Stimulated activated CD8-positive, alpha-beta memory T cell treated with anti-CD3 and anti-CD28 coated beads, Interleukin-4, amount 100 ng/mL, for 1 hour (primary cell): ENCODE data around the gene GPR52.
"Not testable (repeated sequence)": the region's sequence is repeated elsewhere in the genome, so short reads cannot be mapped to it uniquely, and the experiment has no call there.

Experiments
- DNase-seq, 2 donors: peaks; one replicate each; pipeline ENCODE4 v3.0.0-alpha.2; 2020; ENCODE audit warnings: low read depth in 2 of 2, low spot score in 1 of 2

The GPR52 gene

DNA sequence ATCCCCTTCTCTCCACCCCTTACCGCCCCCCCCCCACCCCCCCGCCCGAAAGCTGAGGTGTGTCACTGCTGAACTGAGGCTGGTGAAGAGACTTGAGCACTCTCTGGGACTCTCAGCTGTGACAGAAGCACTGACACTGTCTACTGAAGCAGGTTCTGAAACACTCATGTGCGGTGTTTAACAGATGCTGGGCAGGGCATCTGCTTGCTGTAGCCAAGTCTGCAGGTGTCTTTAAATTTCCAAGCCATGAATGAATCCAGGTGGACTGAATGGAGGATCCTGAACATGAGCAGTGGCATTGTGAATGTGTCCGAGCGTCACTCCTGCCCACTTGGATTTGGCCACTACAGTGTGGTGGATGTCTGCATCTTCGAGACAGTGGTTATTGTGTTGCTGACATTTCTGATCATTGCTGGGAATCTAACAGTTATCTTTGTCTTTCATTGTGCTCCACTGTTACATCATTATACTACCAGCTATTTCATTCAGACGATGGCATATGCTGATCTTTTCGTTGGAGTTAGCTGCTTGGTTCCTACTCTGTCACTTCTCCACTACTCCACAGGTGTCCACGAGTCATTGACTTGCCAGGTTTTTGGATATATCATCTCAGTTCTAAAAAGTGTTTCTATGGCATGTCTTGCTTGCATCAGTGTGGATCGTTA is at the start of gene GPR52:
Gene GPR52 (plus strand): TSS at position 99 of the 665 bp plus-strand sequence. CDS start 148 bp downstream, at position 247.
- no peak for DNase-seq

DNA sequence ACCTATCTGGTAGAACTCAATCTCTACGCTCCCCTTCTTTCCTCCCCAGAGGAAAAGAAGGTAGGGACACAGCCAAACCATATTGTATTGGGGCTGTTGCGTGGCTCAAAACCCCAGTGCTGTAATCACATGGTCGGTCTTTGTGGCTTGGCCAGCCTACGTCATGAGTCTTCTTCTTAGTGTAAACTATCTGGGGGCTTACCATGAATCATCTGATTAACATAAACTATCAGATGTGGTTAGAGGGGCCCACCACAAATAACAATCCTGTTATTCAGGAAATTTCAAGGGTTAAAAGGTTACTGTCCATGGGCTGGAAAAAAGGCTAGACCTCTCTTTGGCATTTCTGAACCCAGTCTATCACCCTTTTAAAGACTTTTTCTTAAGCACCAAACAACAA is 49.5 kb upstream of the GPR52 start:
- no peak for DNase-seq

GRCh38 chr1:174399211-174399610 is 48.6 kb upstream of the GPR52 start:
- no peak for DNase-seq

DNA sequence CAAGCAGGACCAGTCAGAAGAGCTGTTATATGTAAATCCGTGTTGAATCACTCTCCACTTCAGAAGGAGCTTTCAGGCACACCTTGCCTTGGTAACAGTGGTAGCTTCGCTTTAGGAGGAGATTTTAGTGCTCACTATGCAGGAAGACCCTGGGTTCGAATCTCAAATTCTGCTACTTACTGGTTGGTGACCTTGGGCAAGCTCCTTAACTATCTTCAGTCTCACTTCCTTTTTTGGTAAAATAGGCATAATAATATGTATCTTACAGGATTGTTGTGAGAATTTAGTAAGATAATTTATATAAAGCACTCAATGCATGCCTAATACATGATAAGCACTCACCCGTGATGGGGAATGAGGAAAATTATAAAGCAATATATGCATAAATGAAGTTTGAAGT is 46.7 kb upstream of the GPR52 start:
- DNase-seq: no peak

- no peak for DNase-seq
Measured at GRCh38 chr1:174405219-174405618, 42.5 kb upstream of the GPR52 start.

- DNase-seq: no peak
Measured at GRCh38 chr1:174406421-174406820, 41.3 kb upstream of the GPR52 start.

GRCh38 chr1:174407665-174408064 is 40.1 kb upstream of the GPR52 start:
- no peak for DNase-seq

- DNase-seq: no peak
Measured at GRCh38 chr1:174408146-174408545, 39.6 kb upstream of the GPR52 start.

DNA sequence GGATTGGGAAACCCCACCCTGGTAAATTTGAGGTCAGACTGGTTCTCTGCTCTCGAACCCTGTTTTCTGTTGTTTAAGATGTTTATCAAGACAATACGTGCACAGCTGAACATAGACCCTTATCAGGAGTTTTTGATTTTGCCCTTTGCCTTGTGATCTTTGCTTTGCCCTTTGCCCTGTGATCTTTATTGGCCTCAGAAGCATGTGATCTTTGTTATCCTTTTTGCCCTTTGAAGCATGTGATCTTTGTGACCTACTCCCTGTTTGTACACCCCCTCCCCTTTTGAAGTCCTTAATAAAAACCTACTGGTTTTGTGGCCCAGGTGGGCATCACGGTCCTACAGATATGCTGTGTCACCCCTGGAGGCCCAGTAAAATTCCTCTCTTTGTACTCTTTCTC is 38.0 kb upstream of the GPR52 start:
- DNase-seq: not testable (repeated sequence)

DNA sequence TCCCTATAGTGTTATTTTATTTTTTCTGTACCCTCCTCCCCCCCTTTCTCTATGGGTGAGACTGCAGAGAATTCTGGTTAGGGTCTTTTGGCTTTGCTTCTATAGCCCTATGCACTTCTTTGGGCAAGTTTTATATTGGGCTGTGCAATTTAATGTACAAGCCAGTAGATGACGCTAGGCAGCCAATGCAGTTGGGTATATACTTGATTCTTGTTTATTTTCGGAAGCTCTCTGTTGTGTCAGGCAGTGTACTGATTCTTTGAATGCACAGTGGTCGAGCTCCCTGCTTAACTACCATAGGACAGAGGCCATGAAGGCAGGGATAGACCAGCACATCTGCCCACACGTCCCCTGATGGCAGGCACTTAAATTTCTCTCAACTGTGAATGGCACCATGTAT is 34.1 kb upstream of the GPR52 start:
- no peak for DNase-seq

- DNase-seq: no peak
Measured at GRCh38 chr1:174414203-174414602, 33.6 kb upstream of the GPR52 start.

GRCh38 chr1:174415506-174415905 is 32.3 kb upstream of the GPR52 start:
- no peak for DNase-seq

DNA sequence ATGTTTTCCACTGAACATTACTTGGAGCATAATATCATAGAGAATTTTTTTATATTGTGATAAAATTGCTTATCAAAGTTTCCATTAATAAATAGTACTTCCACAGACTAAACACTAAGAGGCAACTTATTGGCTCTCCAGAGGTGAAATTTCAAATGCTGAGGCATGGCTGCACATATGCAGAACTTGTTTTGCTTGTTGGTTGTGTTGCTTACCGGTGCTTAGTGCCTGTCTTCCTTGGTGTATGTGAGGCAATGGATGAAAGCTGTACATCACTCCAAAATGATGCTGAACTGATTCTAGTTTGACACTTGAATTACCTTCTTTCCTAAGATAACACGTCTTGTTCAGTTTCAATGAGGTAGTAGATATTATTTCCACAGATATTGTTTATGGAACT is 29.8 kb upstream of the GPR52 start:
- no peak for DNase-seq

GRCh38 chr1:174425121-174425520 is 22.6 kb upstream of the GPR52 start:
- DNase-seq: no peak

GRCh38 chr1:174426153-174426552 is 21.6 kb upstream of the GPR52 start:
- no peak for DNase-seq

GRCh38 chr1:174428033-174428432 is 19.7 kb upstream of the GPR52 start:
- DNase-seq: no peak

- no peak for DNase-seq
Measured at GRCh38 chr1:174428739-174429138, 19.0 kb upstream of the GPR52 start.

DNA sequence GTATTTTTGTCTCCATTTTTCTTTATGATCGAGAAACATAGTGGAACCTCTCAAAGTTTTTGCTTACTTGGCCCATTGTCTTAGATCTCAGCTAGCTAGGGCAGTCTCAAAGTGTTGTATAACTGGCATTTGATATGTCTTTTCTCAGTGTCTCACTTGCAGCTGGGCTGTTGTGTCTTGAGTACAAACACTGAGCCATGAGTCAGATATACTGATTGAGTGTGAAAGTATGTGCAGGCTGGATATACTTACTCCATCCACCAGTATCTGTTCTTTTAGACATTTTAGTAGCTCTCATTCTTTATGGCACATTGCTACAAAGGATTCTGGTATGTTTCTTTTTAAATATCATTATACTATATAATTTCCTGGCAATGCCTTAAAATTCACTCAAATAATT is 14.3 kb upstream of the GPR52 start:
- DNase-seq: no peak

DNA sequence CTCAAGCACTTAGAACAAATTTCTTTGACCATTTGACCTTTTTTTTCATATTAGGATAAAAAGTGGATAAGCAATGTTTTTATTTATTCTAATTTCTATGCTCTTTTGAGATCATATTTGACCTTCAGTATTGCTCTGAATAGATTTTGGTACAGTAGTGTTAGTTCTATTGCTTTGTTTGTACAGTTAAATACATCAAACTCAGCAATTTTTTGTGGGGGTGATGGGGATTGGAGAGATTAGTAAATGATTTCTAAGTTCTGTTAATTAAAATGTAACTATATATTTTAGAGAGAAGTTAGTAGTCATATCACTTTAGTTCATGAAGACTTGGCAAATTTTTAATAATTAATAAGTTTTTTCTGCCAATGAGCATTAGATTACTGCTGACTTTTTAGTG is 2.4 kb upstream of the GPR52 start:
- DNase-seq: no peak

DNA sequence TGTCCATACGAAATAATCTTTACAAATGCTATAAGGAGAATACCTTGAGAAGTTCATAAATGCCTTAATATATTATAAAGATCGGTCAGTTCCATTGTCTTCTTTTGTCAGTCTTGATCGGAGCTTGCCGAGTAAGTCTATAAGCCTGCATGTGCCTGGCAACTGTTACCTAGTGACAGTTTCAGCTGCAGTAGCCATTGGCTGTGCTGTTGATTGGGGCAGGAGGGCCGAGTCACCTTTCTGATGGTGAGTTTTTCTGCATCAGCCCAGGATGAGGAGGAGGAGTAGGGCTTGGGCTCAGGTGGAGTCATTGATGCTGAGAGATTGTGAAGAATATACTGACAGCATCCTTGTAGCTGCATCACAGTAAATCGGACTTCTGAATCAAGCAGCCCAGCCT is 1.9 kb upstream of the GPR52 start:
- DNase-seq: no peak

DNA sequence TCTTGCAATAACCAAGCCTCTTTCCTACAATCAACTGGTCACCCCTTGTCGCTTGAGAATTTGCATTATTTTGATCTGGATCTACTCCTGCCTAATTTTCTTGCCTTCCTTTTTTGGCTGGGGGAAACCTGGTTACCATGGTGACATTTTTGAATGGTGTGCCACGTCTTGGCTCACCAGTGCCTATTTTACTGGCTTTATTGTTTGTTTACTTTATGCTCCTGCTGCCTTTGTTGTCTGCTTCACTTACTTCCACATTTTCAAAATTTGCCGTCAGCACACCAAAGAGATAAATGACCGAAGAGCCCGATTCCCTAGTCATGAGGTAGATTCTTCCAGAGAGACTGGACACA is 743 bp downstream of the GPR52 start:
- DNase-seq: no peak

DNA sequence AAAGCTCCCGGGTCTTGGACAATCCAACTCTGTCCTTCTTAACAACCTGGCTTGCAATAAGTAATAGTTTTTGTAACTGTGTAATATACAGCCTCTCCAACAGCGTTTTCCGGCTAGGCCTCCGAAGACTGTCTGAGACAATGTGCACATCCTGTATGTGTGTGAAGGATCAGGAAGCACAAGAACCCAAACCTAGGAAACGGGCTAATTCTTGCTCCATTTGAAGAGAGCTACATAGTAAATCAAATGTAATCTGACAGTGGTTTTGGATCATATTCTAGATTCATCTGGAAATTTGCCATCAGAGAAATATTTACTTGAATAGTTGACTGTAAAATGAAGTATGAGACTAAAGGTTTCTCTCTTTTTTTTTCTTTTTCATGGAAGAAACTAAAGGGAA is 1.2 kb downstream of the GPR52 start:
- no peak for DNase-seq

- DNase-seq: no peak
Measured at GRCh38 chr1:174451408-174451807, 3.6 kb downstream of the GPR52 start.

DNA sequence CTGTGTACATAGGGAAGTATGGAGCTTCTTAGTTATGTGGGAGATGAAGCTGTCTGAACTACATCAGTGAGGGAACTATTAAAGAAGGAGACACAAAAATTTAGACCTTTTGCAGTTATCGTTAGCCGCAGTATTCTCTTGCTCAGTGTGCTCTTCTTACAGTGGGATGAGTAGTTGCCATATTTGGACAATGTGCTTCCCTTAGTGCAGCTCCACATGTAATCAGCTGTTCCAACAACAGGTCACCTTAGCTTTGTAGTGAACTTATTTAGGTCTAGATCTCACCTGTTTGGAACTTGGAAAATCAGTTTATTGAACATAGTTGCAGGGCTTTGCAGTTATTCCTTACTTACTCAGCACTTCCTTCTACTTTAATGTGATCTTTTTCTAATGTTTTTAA is 18.1 kb downstream of the GPR52 start:
- DNase-seq: no peak
